ENCODE results near the gene ZNF582.

- TF ChIP-seq POLR2A (IDR thresholded peaks at IDR 0.05) (no peak), CTCF (IDR thresholded peaks at IDR 0.05) (no peak)
Observed at GRCh38 chr19:56400485-56400884, 7.2 kb upstream of the ZNF582 start.

Measured in adrenal gland (tissue), 5 donors.